HG02798 (cell line): Measurements from ENCODE around the gene DUT.

Experiments used
- ATAC-seq: cut with Tn5 transposase; IDR thresholded peaks from one replicate; pipeline ENCODE4 v1.9.1; 2021; ENCODE audit warnings: mild to moderate bottlenecking; ENCODE audit not compliant: unreplicated experiment, poor library complexity

Gene DUT

DNA sequence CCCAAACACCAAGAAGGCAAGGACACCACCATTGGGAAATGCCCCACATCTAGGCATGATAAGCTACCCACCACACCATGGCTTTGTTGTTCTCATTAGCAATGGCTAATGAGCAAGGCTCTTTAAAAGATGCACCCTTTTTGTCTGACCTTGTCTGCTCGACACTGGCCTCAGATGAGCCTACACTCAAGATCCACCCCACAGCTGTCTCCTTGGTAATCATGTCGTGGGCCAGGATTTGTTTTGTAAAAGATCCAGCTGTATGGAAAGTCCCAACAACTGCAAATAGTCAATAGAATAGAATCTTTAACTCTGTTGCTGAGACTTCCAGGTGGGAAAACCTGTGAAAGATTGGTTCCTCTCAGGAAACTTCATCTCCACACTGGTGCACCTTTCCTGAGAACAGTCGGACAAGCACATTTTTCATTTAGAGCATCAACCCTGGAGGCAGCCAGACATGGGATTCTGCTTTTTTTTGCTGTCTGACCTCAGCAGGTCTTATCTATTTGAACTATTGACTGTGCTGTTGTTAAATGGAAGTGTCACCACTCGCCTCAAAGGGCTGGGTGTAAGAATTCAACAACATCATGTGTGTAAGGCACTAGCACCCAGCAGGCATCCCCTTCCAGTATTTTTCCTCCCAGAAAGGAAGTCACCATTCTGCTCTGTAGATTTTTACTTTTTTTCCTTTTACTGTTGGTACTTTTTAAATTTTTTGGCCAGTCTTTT lies 35.5 kb downstream of the DUT start:
- no peak for ATAC-seq

DNA sequence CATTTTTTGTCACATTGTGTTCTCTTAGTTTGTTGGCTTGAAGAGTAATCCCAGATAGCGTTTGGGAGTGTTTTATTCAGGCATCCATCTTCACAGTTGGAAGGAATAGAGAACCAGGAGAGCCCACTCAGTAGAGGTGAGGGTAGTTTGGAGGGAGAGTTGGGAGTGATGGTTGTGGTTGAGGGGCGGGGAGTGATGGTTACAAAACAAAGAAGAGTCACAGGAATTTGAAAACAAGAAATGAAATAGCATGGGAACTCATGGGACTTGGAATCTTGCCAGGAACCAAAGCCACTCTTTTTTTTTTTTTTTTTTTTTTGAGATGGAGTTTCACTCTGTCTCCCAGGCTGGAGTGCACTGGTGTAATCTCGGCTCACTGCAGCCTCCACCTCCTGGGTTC lies 36.3 kb downstream of the DUT start:
- no peak for ATAC-seq

DNA sequence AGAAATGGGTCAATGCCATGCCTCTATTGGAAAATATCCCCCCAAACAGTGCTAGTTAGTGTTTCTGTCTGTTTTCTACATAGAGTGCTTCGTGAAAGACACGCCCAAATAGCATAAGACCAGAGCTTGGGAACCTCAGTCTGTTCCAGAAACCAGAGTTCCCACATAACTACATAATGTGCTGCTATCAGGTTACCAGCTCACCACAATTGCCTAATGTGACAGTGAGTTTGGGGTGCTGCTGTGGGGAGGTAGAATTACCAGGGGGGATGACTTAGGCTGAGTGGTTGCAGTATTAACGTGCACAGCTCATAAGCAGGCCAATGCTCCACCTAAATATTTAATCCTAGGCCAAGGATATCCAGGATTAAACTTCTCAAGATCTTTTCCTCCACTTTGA lies 39.2 kb downstream of the DUT start:
- ATAC-seq: no peak

DNA sequence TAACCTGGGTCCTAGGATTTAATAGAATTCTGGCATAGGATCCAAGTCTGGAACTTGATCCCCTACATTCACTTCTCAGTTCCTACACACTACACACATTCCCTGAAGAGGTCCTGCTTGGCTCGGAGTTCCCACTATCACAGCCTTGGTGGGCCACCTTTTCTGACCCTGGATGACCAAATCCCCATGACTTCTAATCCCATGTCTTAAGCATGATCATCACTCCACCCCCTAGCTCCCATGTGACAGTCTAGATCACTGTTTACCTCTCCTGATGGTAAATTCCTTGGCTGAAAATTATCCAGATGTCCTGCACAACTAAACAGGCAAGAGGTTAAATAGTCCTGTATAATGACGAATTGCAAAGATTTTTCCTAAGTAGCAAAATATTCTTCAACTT lies 40.3 kb downstream of the DUT start:
- ATAC-seq: no peak

DNA sequence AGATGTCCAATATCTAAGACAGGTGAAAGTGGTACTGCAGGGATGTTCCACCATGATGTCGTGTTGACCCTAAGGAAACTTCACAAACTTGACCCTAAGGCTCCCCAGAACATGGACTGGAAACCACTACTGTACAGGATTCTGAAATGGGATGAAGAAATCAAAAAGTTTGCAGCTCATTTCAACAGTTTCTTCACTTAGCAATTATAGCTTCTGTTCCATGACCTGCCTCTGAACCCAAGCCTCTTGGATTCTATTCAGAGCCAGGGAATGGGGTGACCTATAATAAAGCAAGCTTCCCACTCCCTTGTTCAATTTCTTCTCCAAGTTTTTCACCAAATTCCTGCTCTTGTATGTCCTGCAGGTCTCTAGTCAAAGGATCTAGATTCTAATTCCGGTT lies 40.7 kb downstream of the DUT start:
- ATAC-seq: no peak

DNA sequence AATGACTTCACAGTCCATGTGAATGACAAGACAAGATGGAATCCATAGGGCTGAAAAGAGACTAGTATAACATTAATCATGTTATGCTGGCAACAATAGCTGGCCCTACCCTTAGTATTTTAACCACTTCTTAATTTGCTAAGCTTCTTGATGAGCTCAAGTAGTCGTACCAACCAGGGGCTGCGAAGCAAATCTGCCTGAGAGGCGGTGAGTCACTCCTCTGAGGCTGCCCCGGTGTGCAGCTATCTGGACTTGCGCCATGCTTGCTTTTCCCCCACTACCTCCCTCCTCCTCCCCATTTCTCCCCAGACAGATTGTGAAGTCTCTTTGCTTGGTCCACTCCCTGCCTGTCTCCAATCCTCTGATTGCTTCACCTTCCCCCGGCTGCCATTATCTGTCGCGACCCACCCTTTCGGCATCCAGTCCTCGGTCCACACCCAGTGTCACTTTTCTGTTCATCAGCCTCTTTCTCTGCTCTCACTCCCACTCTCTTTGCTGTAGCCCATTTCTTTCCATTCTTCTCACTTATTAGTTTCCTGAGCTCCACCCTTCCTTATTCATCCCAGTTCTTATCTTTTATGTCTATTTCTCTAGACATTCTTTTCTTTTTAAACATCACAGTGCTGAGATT lies 42.7 kb downstream of the DUT start:
- no peak for ATAC-seq

DNA sequence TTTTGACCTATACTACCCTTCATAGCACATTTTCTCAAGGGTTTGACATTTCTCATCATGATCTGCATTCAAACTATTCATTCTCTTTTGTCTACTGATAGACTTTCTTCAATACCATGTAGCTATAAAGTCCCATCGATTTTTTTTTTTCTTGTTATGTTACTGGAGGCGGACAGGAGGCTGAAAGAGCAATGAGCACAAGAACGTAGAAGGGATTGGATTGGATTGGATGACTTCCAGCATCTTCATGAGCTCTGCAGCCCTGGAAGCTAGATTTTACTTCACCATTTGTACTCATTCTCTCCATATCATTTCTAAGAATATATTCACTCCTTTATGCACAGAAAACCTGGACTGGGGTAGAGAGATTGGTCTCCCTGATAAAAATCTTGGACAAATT lies 43.2 kb downstream of the DUT start:
- no peak for ATAC-seq

DNA sequence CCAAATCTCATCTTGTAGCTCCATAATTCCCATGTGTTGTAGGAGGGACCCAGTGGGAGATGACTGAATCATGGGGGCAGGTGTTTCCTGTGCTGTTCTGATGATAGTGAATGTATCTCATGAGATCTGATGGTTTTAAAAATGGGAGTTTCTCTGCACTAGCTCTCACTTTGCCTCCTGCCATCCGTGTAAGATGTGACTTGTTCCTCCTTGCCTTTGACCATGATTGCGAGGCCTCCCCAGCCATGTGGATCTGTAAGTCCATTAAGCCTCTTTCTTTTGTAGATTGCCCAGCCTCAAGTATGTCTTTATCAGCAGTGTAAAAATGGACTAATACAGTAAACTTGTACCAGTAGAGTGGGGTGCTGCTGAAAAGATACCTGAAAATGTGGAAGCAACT lies 44.5 kb downstream of the DUT start:
- no peak for ATAC-seq

DNA sequence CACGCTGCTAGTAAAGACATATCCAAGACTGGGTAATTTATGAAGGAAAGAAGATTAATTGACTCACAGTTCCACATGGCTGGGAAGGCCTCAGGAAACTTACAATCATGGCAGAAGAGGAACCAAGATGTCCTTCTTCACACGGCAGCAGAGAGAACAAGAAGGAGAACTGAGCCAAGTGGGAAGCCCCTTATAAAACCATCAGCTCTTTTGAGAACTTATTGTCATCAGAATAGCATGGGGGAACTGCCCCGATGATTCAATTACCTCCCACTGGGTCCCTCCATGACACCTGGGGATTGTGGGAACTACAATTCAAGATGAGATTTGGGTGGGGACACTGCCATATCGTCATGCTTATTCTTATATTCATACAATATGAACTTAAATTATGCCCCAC lies 49.0 kb downstream of the DUT start:
- no peak for ATAC-seq

DNA sequence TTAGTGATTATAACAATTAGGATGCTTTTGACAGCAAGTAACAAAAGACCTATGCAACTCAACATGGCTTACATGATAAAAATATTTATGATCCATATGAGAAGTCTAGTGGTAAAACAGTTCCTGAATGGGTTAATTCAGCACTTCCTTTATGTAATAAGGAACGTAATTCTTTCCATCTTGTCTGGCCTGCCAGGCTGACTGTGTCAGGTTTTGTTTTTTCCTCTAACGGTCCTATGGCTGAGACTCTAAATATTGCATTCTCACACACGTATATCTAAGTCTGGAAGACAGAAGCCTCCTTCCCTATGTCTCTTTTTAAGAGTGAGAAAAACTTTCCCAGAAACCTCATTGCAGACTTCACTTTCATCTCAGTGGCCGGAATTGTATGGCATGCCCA lies 50.6 kb downstream of the DUT start:
- no peak for ATAC-seq

DNA sequence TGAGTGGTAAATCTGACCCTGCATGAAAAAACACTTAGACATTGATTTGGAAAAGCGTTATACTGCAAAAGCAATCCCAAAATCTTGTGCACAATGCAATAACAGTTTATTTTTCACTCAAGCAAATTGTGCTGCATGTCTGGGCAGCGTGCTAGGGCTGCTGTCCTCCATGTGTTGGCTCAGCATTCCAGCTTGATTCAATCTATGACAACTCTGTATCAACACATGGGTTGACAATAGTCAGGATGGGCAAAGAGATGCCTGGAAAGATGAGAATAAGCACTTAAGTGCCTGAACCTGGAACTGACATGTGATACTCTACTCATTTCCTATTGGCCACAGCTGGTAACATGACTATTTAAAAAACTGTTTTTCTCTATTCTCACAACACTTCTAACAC lies 51.8 kb downstream of the DUT start:
- ATAC-seq: no peak

DNA sequence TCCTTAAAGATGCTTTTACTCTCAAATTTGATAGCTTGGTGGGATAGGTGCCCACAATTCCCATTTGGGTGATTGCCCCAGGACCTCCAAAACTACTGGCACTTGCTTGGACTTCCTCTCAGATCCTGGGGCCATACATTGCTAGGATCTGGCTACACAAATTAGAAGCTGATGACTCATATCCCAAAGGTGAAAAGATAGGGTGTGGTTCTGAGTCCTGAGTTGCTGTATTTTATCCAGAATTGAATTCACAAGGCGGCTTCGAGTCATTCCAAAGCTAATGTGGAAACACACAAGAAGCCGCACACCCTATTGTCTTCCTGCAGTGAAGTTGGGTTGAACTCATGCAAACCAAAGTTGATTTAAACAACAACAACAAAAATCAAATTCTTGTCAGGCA lies 53.4 kb downstream of the DUT start:
- ATAC-seq: no peak

DNA sequence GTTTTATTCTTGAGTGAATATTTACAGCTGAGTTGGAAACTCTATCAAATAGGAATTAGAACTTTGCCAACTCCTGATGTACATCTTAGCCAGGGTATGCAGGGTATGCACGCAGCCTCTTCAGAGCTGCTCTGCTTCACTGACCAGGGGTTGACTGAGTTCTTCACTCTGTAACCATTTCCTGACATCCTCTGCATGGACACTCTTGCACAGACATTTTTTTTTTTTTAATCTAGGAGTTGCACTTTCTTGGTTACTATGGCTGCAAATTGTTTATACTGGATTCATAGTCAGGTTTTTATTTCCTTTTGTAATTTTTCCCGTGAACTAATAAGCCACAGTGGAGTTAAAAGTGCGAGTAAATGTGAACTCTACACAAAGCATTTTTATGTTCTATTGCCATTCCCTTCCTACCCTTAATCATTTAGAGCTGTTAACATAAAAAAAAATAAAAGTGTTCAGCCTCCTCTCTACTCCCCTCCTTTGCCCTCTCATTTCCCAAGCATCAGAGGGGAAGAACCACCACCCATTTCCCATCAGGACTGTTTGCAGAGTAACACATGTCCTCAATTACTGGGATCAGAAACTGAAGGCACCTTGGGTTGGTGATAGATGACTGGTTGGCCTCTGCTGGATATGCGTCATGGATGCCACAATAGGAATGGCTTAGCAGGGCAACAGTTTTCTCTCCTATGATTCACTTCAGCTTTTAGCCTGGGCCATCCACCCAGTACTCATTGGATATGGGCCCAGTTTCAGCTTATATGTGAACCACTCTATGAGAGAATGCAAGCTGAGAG lies 54.0 kb downstream of the DUT start:
- no peak for ATAC-seq

DNA sequence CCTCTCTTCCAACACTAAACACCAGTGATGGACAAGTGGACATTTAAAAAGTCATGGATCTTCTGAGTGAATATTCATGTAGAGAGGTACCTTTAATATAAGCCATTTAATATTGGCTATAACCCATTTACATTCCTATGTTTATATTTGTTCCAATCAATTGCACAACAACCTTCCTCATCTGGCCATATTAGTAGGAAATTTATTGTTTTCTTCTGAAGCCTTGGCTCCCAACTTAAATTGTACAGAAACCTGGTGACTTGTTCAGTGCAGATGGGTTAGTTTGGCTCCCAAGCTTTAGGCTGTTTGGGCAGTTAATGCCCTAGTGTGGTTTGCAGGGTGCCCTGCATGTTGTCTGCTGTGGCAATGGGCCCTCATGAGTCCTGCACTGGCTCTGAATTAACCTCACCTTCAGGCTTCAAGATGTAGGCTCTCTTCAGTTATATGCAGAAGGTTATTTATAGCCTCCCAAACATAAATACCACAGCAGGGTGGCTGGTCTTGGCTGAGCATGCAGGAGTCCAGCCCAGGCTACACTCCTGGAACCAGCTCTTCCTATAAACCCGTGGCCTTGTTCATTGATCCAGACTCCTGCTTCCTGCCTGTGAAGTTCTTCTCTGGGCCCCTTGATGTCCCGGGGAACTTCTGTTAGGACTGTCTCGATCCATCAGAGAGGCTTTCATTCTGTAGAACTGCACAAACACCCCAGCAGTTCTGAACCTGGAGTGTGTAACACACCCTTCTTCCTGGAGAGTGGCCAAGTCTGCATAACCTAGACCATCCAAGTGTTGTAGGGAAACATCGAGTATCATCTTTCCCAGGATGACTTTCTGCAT lies 57.0 kb downstream of the DUT start:
- ATAC-seq: no peak

DNA sequence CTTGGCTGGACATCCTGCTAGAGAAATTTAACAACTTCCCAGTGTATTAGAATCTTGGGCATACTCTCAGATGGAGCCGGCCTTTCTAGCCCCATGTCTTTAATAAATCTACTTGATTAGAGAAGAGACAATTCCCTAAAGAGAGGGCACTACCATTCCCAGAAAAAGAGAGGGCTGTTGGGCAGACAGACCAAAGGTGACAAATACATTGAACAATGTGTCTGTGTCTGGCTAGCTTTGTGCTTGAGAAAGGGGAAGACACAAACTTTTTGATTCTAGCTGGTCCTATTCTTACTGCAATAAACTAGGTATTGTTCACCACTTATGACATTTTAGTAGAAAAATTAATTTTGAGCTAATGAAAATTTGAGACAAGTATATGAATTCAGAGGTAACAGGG lies 57.7 kb downstream of the DUT start:
- ATAC-seq: no peak

DNA sequence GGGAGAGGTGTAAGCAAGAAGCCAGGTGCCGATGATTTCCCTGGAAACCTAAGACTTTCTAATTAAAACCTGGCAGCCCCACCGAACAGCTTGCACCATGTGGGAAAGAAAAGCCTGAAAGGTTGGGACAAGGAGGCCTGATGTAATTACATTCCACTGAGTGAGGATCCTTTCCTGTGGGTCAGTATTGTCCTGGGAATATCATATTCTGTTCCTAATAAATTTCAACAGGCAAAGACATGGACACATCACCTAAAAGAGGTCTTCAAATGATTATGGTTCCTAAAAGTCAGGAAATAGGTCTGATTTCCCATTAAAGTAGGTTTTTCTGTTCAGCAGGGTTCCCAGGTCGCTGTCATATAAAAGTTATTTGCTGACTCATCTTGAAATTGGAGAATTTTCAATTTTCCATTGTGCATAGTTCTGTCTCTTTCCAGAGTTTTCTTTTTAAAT lies 58.5 kb downstream of the DUT start:
- ATAC-seq: no peak

DNA sequence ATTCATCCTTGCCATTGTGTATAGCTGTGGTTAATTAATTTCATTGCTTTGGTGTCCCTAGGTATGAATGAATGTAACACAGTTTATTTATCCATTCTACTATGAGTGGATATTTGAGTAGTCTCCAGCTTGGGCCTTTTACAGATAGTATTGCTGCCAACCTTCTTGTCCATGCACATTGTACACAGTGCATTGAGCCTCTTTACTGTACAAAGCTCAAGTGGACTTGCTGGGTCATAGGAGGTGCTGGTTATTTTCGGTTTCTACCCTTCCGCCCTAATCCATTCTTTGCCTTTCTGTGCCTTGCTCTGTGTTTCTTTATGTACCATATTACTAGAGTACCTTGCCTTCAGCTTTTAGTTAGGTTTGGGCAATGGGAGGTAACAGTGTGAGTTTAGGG lies 60.7 kb downstream of the DUT start:
- no peak for ATAC-seq

DNA sequence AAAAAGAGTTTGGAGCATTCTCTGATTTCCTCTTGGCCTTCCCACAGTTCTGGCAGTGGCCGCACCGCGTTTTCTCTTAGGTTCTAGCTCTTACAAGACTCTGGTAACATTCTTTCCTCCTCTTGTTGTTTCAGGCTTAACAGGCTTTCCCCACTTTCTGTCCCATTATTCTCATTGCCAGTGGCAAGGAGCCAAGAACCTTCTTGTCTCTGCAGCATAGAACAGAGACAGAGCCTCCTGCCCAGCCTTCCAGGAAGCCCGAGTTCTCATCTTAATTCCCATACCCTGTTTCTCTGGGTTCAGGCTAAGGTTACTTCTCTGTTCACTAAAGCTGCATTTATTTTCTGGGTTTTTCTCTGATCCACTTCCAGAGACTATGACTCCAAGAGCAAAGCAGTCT lies 61.1 kb downstream of the DUT start:
- ATAC-seq: no peak
